A673 (cell line): Measurements from ENCODE around the gene ACADSB.

Experiments
- EZH2 ChIP-seq: fragments of 200-600 bp; sonication (generic); IDR thresholded peaks from 2 replicates; pipeline ENCODE4 v1.6.1; 2017; ENCODE audit warnings: borderline replicate concordance, low read depth, mild to moderate bottlenecking, mixed read lengths, antibody characterized with exemption, low read length; ENCODE audit not compliant: poor library complexity, severe bottlenecking
- TF ChIP-seq, protein P1 (sequence below): fragments of 300-800, 200-600 bp; sonication (generic); conservative IDR thresholded peaks from 2 replicates; pipeline ENCODE4 v1.5.1; 2017; ENCODE audit warnings: low read depth, mild to moderate bottlenecking, antibody characterized with exemption, low read length, moderate library complexity, mixed read lengths

DNA sequence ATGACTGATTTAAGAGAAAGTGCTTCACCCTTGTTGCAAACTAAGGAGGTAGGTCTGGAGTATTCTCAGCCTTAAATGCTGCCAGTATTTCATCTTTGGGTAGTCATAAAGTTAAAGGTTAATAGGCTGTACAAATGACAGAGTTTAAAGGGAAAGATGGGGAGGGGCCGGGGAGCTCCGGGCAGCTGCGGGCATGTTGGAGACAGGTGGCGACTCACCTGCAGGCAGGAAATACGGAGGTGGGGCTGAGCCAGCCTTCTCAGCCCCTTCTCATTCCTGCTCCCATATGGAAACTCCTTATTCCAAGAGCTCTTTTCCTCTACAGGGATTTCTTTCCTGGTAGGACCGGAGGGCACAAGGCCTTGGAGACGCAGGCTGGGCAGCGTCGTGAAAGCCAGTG lies 95.1 kb downstream of the ACADSB start:
- TF ChIP-seq, protein P1, sequence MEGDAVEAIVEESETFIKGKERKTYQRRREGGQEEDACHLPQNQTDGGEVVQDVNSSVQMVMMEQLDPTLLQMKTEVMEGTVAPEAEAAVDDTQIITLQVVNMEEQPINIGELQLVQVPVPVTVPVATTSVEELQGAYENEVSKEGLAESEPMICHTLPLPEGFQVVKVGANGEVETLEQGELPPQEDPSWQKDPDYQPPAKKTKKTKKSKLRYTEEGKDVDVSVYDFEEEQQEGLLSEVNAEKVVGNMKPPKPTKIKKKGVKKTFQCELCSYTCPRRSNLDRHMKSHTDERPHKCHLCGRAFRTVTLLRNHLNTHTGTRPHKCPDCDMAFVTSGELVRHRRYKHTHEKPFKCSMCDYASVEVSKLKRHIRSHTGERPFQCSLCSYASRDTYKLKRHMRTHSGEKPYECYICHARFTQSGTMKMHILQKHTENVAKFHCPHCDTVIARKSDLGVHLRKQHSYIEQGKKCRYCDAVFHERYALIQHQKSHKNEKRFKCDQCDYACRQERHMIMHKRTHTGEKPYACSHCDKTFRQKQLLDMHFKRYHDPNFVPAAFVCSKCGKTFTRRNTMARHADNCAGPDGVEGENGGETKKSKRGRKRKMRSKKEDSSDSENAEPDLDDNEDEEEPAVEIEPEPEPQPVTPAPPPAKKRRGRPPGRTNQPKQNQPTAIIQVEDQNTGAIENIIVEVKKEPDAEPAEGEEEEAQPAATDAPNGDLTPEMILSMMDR: no peak
- TF ChIP-seq EZH2: no peak
